ENCODE measurements around the gene SIGLEC15.

DNA sequence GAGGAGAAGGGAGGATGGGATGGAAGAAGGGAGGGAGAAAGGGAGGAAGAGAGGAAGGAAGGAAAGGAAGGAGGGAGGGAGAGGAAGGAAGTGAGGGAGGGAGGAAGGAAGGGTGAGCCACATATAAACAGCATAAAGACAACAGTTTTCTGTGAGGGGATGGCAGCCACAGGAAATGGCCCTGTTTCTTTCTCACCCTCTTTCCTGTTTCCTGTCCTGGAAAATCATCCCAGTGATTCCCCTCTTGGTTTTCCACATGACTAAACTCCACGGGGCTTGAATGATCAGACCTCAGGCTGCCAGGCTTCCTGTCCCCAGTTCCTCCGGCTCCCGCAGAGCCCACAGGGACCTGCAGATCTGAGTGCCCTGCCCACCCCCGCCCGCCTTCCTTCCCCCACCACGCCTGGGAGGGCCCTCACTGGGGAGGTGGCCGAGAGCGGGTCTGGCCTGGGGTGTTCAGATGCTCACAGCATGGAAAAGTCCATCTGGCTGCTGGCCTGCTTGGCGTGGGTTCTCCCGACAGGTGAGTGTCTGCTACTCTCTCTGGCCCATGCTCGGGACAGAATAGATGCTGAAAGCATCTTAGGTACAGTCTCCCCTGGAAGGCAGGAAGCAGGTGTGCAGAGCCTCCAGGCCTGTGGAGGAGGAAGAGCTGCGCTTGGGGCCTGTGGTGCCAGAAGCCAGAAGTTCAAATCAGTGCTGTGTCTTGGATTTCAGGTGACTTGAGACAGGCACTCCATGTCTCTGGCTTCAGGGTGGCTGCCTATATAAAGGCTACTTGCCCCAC, at the start of gene SIGLEC15:
- TF ChIP-seq POLR2A (IDR thresholded peaks at IDR 0.05): no peak
- TF ChIP-seq, protein P1, sequence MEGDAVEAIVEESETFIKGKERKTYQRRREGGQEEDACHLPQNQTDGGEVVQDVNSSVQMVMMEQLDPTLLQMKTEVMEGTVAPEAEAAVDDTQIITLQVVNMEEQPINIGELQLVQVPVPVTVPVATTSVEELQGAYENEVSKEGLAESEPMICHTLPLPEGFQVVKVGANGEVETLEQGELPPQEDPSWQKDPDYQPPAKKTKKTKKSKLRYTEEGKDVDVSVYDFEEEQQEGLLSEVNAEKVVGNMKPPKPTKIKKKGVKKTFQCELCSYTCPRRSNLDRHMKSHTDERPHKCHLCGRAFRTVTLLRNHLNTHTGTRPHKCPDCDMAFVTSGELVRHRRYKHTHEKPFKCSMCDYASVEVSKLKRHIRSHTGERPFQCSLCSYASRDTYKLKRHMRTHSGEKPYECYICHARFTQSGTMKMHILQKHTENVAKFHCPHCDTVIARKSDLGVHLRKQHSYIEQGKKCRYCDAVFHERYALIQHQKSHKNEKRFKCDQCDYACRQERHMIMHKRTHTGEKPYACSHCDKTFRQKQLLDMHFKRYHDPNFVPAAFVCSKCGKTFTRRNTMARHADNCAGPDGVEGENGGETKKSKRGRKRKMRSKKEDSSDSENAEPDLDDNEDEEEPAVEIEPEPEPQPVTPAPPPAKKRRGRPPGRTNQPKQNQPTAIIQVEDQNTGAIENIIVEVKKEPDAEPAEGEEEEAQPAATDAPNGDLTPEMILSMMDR (IDR thresholded peaks at IDR 0.05): no peak
